Endodermal cell (in vitro differentiated cells): ENCODE data around the gene STON2. TPM values are rescaled to one million over a fixed set of nuclear protein-coding genes. Genes with fewer than 3 reads are reported as not detected.

Experiments used
- DNase-seq: peaks from one replicate; pipeline ENCODE4 v3.0.0-alpha.2; 2017
- H3K27ac ChIP-seq: 2 replicates; pipeline ENCODE4 v1.5.1; 2013; ENCODE audit warnings: mild to moderate bottlenecking, low read depth, low read length, moderate library complexity
- H3K27me3 ChIP-seq: 2 replicates; pipeline ENCODE4 v1.6.1; 2013; ENCODE audit warnings: mild to moderate bottlenecking, low read length, moderate library complexity; ENCODE audit not compliant: insufficient read depth, control insufficient read depth, poor library complexity, severe bottlenecking
- H3K36me3 ChIP-seq: 2 replicates; pipeline ENCODE4 v1.7.0; 2013; ENCODE audit warnings: mild to moderate bottlenecking, low read length, moderate library complexity; ENCODE audit not compliant: control insufficient read depth, insufficient read depth
- H3K4me1 ChIP-seq: one replicate; pipeline ENCODE4 v1.7.0; 2013; ENCODE audit warnings: low read length; ENCODE audit not compliant: control insufficient read depth, insufficient read depth
- H3K4me3 ChIP-seq: 2 replicates; pipeline ENCODE4 v1.5.1; 2013; ENCODE audit warnings: mild to moderate bottlenecking, low read length, moderate library complexity
- H3K9ac ChIP-seq: 2 replicates; pipeline ENCODE4 v1.6.1; 2013; ENCODE audit warnings: mild to moderate bottlenecking, low read length, moderate library complexity; ENCODE audit not compliant: poor library complexity, severe bottlenecking; ENCODE audit errors: extremely low read depth
- H3K9me3 ChIP-seq: 2 replicates; pipeline ENCODE4 v1.6.1; 2013; ENCODE audit warnings: mild to moderate bottlenecking, low read length, moderate library complexity; ENCODE audit not compliant: control insufficient read depth
- H3K27ac Mint-ChIP-seq: 2 replicates; pipeline ENCODE4 v1.8.0; 2020; ENCODE audit warnings: mixed read lengths
- H3K27me3 Mint-ChIP-seq: 2 replicates; pipeline ENCODE4 v1.8.0; 2021; ENCODE audit warnings: mild to moderate bottlenecking, mixed read lengths; ENCODE audit not compliant: insufficient read depth
- H3K36me3 Mint-ChIP-seq: 2 replicates; pipeline ENCODE4 v1.8.0; 2020; ENCODE audit warnings: low read depth, mixed read lengths
- H3K4me1 Mint-ChIP-seq: 2 replicates; pipeline ENCODE4 v1.8.0; 2020; ENCODE audit warnings: mixed read lengths
- H3K4me3 Mint-ChIP-seq: 2 replicates; pipeline ENCODE4 v1.8.0; 2020; ENCODE audit warnings: mild to moderate bottlenecking, moderate library complexity, mixed read lengths
- H3K9me3 Mint-ChIP-seq: 2 replicates; pipeline ENCODE4 v1.8.0; 2020; ENCODE audit warnings: mild to moderate bottlenecking, mixed read lengths
- CTCF ChIP-seq: fragments of 200-600 bp; sonication (generic); conservative IDR thresholded peaks from 2 replicates; pipeline ENCODE4 v1.5.0; 2021; ENCODE audit warnings: antibody characterized with exemption, mild to moderate bottlenecking
- WGBS, 2 experiments: methylation state at CpG; one replicate each; pipeline versions ENCODE4 v1.1.5 to v1.1.7; 2013; ENCODE audit warnings: missing lambda C conversion rate in 2 of 2, mixed read lengths in 1 of 2; ENCODE audit not compliant: insufficient coverage in 1 of 2, insufficient read length in 1 of 2; 5-methylcytosine and 5-hydroxymethylcytosine counted together
- total RNA-seq, 2 donors: library from RNA; stranded (reverse); fragmentation: NEBNext Ultra II Directional in 1 of 2; extraction: Animal tissue kit (Norgen Biotek cat#: 25700) in 1 of 2; gene quantifications; 2 replicates in 1 of 2; 3 replicates in 1 of 2; pipeline ENCODE4 v1.2.1, GENCODE V29; 2021

The STON2 gene
- total RNA-seq, 2 donors from 2014 or later, result 37.2 to 43.9 TPM

- Mint-ChIP-seq H3K9me3 (peaks cover 8% of the 10 kb centered on the region), H3K4me1 (peaks cover 11% of the 10 kb centered on the region), H3K36me3 (peaks cover 24% of the 10 kb centered on the region), H3K4me3 (no peak overlapping the region), H3K27me3 (no peaks in the 10 kb centered on the region), H3K27ac (no peak overlapping the region)
- TF ChIP-seq CTCF, result no peak
- Histone ChIP-seq H3K9me3 (peaks cover 5% of the 10 kb centered on the region), H3K4me1 (no peaks in the 10 kb centered on the region), H3K4me3 (no peak overlapping the region), H3K27ac (no peak overlapping the region), H3K9ac (no peak overlapping the region), H3K36me3 (no peaks in the 10 kb centered on the region), H3K27me3 (no peaks in the 10 kb centered on the region)
- no peak for DNase-seq
- WGBS, 2 experiments, result 89 to 94% methylated on average over 4 of the region's 4 CpGs
Measured at GRCh38 chr14:81415781-81416180, 15.7 kb upstream of the STON2 start.

GRCh38 chr14:81414123-81414522 lies 14.0 kb upstream of the STON2 start:
- H3K9me3 ChIP-seq, result peaks cover 5% of the 10 kb centered on the region
- H3K27ac ChIP-seq, result no peak overlapping the region
- H3K27me3 ChIP-seq, result no peaks in the 10 kb centered on the region
- 92 to 98% methylated on average over 4 of the region's 4 CpGs for WGBS, 2 experiments
- no peaks in the 10 kb centered on the region for H3K4me1 ChIP-seq
- TF ChIP-seq CTCF, result no peak
- Mint-ChIP-seq H3K36me3 (peaks cover 17% of the 10 kb centered on the region), H3K27ac (no peak overlapping the region), H3K27me3 (no peaks in the 10 kb centered on the region), H3K4me3 (no peak overlapping the region), H3K9me3 (peaks cover 8% of the 10 kb centered on the region), H3K4me1 (peaks cover 11% of the 10 kb centered on the region)
- H3K36me3 ChIP-seq, result no peaks in the 10 kb centered on the region
- DNase-seq, result no peak
- no peak overlapping the region for H3K9ac ChIP-seq
- H3K4me3 ChIP-seq, result no peak overlapping the region

- Mint-ChIP-seq H3K27me3 (no peaks in the 10 kb centered on the region), H3K4me3 (no peak overlapping the region), H3K4me1 (peaks cover 11% of the 10 kb centered on the region), H3K36me3 (peaks cover 8% of the 10 kb centered on the region), H3K27ac (no peak overlapping the region), H3K9me3 (peaks cover 4% of the 10 kb centered on the region)
- peak; percentile 53 for DNase-seq
- Histone ChIP-seq H3K27ac (peak overlapping the region; percentile 56), H3K4me1 (no peaks in the 10 kb centered on the region), H3K9me3 (no peaks in the 10 kb centered on the region), H3K9ac (no peak overlapping the region), H3K27me3 (no peaks in the 10 kb centered on the region), H3K4me3 (no peak overlapping the region), H3K36me3 (no peaks in the 10 kb centered on the region)
- TF ChIP-seq CTCF, result no peak
- 77 to 81% methylated on average over 15 to 19 of the region's 19 CpGs for WGBS, 2 experiments
Measured at GRCh38 chr14:81412779-81413178, 12.7 kb upstream of the STON2 start.
